OCI-LY1 (cell line): Measurements from ENCODE around the gene TUBA1A.

Experiments
- H2AFZ ChIP-seq: fragments of 200-600 bp; sonication (generic), shearing (Covaris generic); 2 replicates; pipeline ENCODE4 v1.6.0; 2014; ENCODE audit warnings: antibody characterized with exemption, mild to moderate bottlenecking, low read length
- H3F3A ChIP-seq: fragments of 200-600 bp; sonication (generic), shearing (Covaris generic); 2 replicates; pipeline ENCODE4 v1.6.0; 2014; ENCODE audit warnings: mild to moderate bottlenecking, antibody characterized with exemption, low read length, moderate library complexity; ENCODE audit not compliant: insufficient read depth
- H3K27ac ChIP-seq: fragments of 200-600 bp; sonication (generic); 2 replicates; pipeline ENCODE4 v1.5.1; 2014; ENCODE audit warnings: low read length, mixed run types, mild to moderate bottlenecking, low read depth; ENCODE audit not compliant: poor library complexity, severe bottlenecking
- H3K27me3 ChIP-seq: fragments of 200-600 bp; sonication (generic); 2 replicates; pipeline ENCODE4 v1.6.0; 2014; ENCODE audit warnings: antibody characterized with exemption, mild to moderate bottlenecking, low read length, moderate library complexity; ENCODE audit not compliant: insufficient read depth
- H3K36me3 ChIP-seq: fragments of 200-600 bp; sonication (generic); 2 replicates; pipeline ENCODE4 v1.6.1; 2014; ENCODE audit warnings: mild to moderate bottlenecking, antibody characterized with exemption, low read length, moderate library complexity, mixed read lengths; ENCODE audit not compliant: insufficient read depth
- H3K4me1 ChIP-seq: fragments of 200-600 bp; sonication (generic); 2 replicates; pipeline ENCODE4 v1.5.1; 2014; ENCODE audit warnings: mild to moderate bottlenecking, low read length, moderate library complexity; ENCODE audit not compliant: insufficient read depth, severe bottlenecking
- H3K4me2 ChIP-seq: fragments of 200-600 bp; sonication (generic), shearing (Covaris generic); 2 replicates; pipeline ENCODE4 v1.6.1; 2014; ENCODE audit warnings: low read length
- H3K4me3 ChIP-seq: fragments of 200-600 bp; sonication (generic); 2 replicates; pipeline ENCODE4 v1.5.1; 2014; ENCODE audit warnings: low read length, low read depth, mild to moderate bottlenecking, mixed read lengths; ENCODE audit not compliant: poor library complexity, severe bottlenecking
- H3K79me2 ChIP-seq: fragments of 200-600 bp; shearing (Covaris generic); 2 replicates; pipeline ENCODE4 v1.6.1; 2016; ENCODE audit warnings: mixed run types, low read length, mixed read lengths; ENCODE audit not compliant: insufficient read depth
- H3K9ac ChIP-seq: fragments of 200-600 bp; sonication (generic), shearing (Covaris generic); 2 replicates; pipeline ENCODE4 v1.6.1; 2014; ENCODE audit warnings: mild to moderate bottlenecking, low read length, mixed read lengths
- H3K9me2 ChIP-seq: fragments of 200-600 bp; sonication (generic), shearing (Covaris generic); 2 replicates; pipeline ENCODE4 v1.6.1; 2014; ENCODE audit warnings: low read depth, mild to moderate bottlenecking, low read length, mixed read lengths
- H3K9me3 ChIP-seq: fragments of 200-600 bp; shearing (Covaris generic); 2 replicates; pipeline ENCODE4 v1.6.1; 2014; ENCODE audit warnings: low read length, mixed read lengths
- H4K20me1 ChIP-seq: fragments of 200-600 bp; sonication (generic), shearing (Covaris generic); 2 replicates; pipeline ENCODE4 v1.6.0; 2016; ENCODE audit warnings: mild to moderate bottlenecking, low read length; ENCODE audit not compliant: insufficient read depth
- CTCF ChIP-seq: fragments of 200-600 bp; sonication (generic), shearing (Covaris generic); IDR thresholded peaks from 2 replicates; pipeline ENCODE4 v1.5.1; 2017; ENCODE audit warnings: mild to moderate bottlenecking, antibody characterized with exemption, low read length, moderate library complexity, mixed read lengths
- EZH2 ChIP-seq: fragments of 200-600 bp; sonication (generic), shearing (Covaris generic); IDR thresholded peaks from 2 replicates; pipeline ENCODE4 v1.8.0; 2017; ENCODE audit warnings: borderline replicate concordance, mixed run types, mild to moderate bottlenecking, antibody characterized with exemption, low read length, moderate library complexity, mixed read lengths

The TUBA1A gene

DNA sequence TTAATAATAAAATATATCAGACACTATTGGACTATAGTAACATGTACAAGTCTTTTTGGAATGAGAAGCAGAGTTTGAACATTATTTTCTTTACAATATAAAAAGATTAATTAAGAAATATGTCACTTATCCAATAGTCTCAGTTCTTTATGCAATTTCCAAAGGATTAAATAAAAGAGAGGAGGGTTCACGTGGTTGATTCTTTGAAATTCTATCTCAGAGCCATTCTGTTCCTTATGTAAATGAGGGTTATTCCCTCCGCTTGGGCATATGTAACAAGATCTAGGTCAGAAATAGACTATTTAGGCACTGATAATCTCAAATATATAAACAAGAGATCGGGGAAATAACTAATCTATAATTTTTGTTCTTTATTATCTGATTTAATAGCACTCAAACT is 2.1 kb upstream of the TUBA1A start:
- Histone ChIP-seq H3K4me1 (peaks cover 36% of the 10 kb centered on the region), H3K9me3 (no peaks in the 10 kb centered on the region), H4K20me1 (no peaks in the 10 kb centered on the region), H3K4me3 (no peak overlapping the region), H3K9me2 (no peaks in the 10 kb centered on the region), H3F3A (no peaks in the 10 kb centered on the region), H3K4me2 (no peak overlapping the region), H3K79me2 (peaks cover 15% of the 10 kb centered on the region), H3K9ac (no peak overlapping the region), H2AFZ (no peak overlapping the region), H3K36me3 (peaks cover 12% of the 10 kb centered on the region), H3K27me3 (no peaks in the 10 kb centered on the region), H3K27ac (no peak overlapping the region)
- TF ChIP-seq EZH2 (no peak), CTCF (no peak)

DNA sequence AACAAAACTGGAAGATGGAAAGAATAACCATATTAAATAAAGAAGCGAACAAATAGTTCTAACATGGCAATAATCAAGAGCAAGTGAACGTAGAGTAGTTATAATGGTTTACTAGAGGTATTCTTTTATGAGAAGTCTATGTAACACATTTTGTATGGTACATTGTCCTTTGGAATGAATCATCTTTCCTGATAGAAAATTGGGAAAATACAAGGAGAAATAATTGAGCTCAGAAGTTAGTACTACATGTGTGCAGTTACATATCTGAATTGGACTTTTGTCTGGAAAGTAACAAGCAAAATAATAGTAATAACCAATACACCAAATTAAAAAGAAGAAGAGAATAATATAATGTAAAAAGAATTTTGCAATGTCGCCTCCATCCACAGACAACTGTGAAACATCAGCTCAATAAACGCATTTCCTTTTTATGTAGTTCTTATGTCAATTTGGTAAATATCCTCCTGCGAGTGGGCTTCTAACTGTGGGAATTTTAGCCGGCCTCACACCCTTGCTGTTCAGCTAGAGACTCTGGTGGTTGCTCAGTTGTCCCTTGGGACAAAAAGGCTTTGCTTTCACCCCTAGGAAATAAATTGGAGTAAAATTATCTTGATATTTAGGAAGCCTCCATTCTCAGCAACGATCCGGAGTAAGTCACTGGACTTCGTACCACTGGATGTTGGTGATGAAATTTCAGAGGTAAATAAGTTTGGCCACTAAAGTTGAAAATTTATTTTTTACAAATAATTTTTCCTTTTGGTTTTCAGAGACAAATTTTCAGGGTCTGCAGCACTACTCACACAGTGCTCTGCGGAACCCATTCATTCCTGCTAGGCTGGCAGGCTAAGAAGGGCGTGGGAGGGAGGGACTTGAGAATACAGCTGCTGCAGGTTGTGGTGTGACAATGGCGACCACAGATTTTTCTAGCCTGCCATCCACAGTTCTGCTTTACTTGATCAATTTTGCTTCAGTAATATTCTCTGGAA is 1.1 kb upstream of the TUBA1A start:
- Histone ChIP-seq H3F3A (no peaks in the 10 kb centered on the region), H3K9me2 (no peaks in the 10 kb centered on the region), H4K20me1 (no peaks in the 10 kb centered on the region), H3K4me2 (peak overlapping the region; percentile 85), H3K9me3 (no peaks in the 10 kb centered on the region), H2AFZ (peak overlapping the region; percentile 76), H3K4me3 (peak overlapping the region; percentile 96), H3K79me2 (peaks cover 15% of the 10 kb centered on the region), H3K36me3 (peaks cover 21% of the 10 kb centered on the region), H3K27ac (peak overlapping the region; percentile 72), H3K4me1 (peaks cover 30% of the 10 kb centered on the region), H3K27me3 (no peaks in the 10 kb centered on the region), H3K9ac (peak overlapping the region; percentile 51)
- TF ChIP-seq EZH2 (no peak), CTCF (no peak)

GRCh38 chr12:49188201-49188915 is 522 bp downstream of the TUBA1A start:
- H3K9me2 ChIP-seq, result no peaks in the 10 kb centered on the region
- peak overlapping the region; percentile 78 for H3K27ac ChIP-seq
- H4K20me1 ChIP-seq, result no peaks in the 10 kb centered on the region
- peak overlapping the region; percentile 85 for H3K4me2 ChIP-seq
- H3K27me3 ChIP-seq, result no peaks in the 10 kb centered on the region
- no peaks in the 10 kb centered on the region for H3F3A ChIP-seq
- peaks cover 30% of the 10 kb centered on the region for H3K4me1 ChIP-seq
- no peak overlapping the region for H2AFZ ChIP-seq
- peak overlapping the region; percentile 91 for H3K9ac ChIP-seq
- no peaks in the 10 kb centered on the region for H3K9me3 ChIP-seq
- H3K4me3 ChIP-seq, result peak overlapping the region; percentile 96
- H3K79me2 ChIP-seq, result peaks cover 15% of the 10 kb centered on the region
- TF ChIP-seq EZH2, result no peak
- TF ChIP-seq CTCF, result no peak
- H3K36me3 ChIP-seq, result peaks cover 27% of the 10 kb centered on the region
